HG03575 (cell line): Measurements from ENCODE around the gene CCDC136.

Experiments used
- ATAC-seq: cut with Tn5 transposase; IDR thresholded peaks from one replicate; pipeline ENCODE4 v1.9.1; 2021; ENCODE audit not compliant: unreplicated experiment, insufficient number of reproducible peaks, low FRiP score; ENCODE audit errors: extremely low read depth

CCDC136 gene

GRCh38 chr7:128854396-128854795, 62.6 kb downstream of the CCDC136 start:
- no peak for ATAC-seq

- no peak for ATAC-seq
Measured at GRCh38 chr7:128855559-128855958, 63.8 kb downstream of the CCDC136 start.

GRCh38 chr7:128856001-128856718, 64.4 kb downstream of the CCDC136 start:
- no peak for ATAC-seq

- no peak for ATAC-seq
Measured at GRCh38 chr7:128858380-128859231, 66.8 kb downstream of the CCDC136 start.

GRCh38 chr7:128859232-128860157, 67.7 kb downstream of the CCDC136 start:
- ATAC-seq = no peak

GRCh38 chr7:128860158-128861073, 68.6 kb downstream of the CCDC136 start:
- no peak for ATAC-seq

GRCh38 chr7:128861957-128862570, 70.3 kb downstream of the CCDC136 start:
- ATAC-seq = no peak

GRCh38 chr7:128862571-128863432, 71.0 kb downstream of the CCDC136 start, which contains the start of gene ATP6V1F:
TSS of gene ATP6V1F (plus strand) at chr7:128862856. CDS start at chr7:128862905, 49 bp downstream.
- no peak for ATAC-seq

- no peak for ATAC-seq
Measured at GRCh38 chr7:128863433-128863989, 71.7 kb downstream of the CCDC136 start.

GRCh38 chr7:128865303-128865702, 73.5 kb downstream of the CCDC136 start:
- no peak for ATAC-seq

GRCh38 chr7:128865996-128866877, 74.5 kb downstream of the CCDC136 start:
- ATAC-seq = no peak

- ATAC-seq = no peak
Measured at GRCh38 chr7:128867241-128867640, 75.5 kb downstream of the CCDC136 start.

GRCh38 chr7:128867842-128868623, 76.3 kb downstream of the CCDC136 start:
- ATAC-seq = no peak

- ATAC-seq = no peak
Measured at GRCh38 chr7:128868624-128869137, 76.9 kb downstream of the CCDC136 start.
